HL-60/S4 (cell line): ENCODE results near the gene PAQR5.
"Not testable (repeated sequence)": the region's sequence is repeated elsewhere in the genome, so short reads cannot be mapped to it uniquely, and the experiment has no call there.

Experiments used
- in situ Hi-C: fragments of 300-500 bp; cut with MboI; formaldehyde crosslinking; loops from 2 replicates; pipeline ENCODE4 v1.14.3; 2022; ENCODE audit warnings: low sequenced_read_pairs

The PAQR5 gene

DNA sequence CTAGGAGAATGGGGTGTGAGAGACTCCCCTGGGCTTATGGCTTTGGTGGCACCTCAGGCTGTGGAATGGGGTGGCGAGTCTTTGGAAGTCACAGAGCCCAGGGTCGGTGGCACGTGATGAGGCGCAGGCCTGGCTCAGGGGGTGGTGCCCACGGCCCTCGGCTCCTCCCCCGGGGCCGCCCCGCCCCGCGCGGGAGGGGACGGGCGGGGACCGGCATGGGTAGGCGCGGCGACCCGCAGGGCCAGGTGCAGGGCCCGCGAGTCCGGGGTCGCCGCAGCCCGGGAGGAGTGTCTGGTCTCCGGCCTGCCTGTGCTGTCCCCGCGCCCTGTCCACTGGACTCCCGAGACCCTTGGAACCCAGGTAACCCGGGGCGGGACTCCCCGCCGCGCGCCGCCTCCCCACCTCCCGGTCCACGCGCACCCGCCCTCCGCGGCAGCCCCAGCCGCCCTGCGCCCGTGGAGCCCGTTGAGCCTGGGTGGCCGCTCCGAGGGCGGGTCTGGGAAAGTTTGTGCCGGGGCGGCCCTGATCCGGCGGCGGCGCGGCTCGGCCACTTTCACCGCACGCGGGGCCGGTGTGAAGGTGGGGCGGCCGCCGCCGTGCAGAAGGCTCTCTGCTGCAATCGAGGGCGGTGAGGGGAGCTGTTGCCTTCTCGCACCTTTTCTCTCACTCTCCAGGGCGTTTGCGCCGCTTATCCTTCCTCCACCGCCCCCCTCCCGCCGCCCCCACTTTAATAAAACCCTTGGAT lies at the start of gene PAQR5:
PAQR5 (plus strand) TSS at position 216 of the 745 bp plus-strand sequence. CDS start 61,169 bp downstream, outside the sequence.
- in situ Hi-C loops, result no loop called here

DNA sequence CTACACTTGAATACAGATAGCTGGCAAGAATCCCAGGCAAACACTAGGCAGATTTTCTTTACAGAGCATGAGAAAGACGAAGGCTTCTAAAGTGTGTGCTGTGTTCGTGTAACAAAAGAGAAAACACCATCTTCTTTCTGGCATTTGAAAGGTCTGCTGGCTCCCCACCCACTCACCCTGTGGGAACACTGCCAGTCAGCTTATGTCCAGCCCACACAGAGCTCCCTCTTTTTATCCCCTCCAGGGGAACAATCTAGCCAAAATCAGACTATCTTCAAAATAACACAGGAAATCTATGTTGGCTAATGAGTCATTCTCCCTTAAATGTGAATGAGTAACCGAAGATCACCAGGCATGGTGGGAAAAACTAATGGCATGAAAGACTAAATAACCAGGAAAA lies 45.6 kb upstream of the PAQR5 start:
- in situ Hi-C loops, result loop anchor here (25.0 kb wide), 1 partner anchor 191 kb away; no protein-coding TSS in a partner anchor

GRCh38 chr15:69265347-69265955 lies 33.3 kb upstream of the PAQR5 start:
- in situ Hi-C loops, result loop anchor here (25.0 kb wide), 1 partner anchor 203 kb away; no protein-coding TSS in a partner anchor

- in situ Hi-C loops, result loop anchor here (25.0 kb wide), 1 partner anchor 209 kb away; no protein-coding TSS in a partner anchor
These were observed 27.5 kb upstream of the PAQR5 start for GRCh38 chr15:69271217-69271616.

GRCh38 chr15:69272139-69272538 lies 26.6 kb upstream of the PAQR5 start:
- in situ Hi-C loops, result loop anchor here (25.0 kb wide), 1 partner anchor 210 kb away; no protein-coding TSS in a partner anchor

DNA sequence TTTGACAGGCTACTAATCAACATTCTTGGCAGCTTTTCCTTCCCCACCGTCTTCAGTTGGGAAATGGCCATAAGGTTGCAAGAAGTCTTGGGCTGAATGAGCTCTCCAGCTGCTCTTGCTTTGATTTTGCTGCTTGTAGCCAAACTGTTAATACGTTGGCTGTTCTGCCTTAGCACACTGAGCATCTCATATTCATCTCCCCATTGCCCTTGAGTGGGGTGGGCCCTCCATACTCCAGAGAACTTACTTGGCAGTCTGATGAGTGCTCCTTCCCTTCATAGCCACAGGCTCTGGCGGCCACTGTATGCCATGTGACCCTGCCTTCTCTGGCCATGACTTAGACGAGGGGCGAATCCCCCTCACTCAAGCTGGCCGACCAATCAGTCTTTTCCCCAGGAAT lies 25.8 kb upstream of the PAQR5 start:
- in situ Hi-C loops, result loop anchor here (25.0 kb wide), 1 partner anchor 211 kb away; no protein-coding TSS in a partner anchor

DNA sequence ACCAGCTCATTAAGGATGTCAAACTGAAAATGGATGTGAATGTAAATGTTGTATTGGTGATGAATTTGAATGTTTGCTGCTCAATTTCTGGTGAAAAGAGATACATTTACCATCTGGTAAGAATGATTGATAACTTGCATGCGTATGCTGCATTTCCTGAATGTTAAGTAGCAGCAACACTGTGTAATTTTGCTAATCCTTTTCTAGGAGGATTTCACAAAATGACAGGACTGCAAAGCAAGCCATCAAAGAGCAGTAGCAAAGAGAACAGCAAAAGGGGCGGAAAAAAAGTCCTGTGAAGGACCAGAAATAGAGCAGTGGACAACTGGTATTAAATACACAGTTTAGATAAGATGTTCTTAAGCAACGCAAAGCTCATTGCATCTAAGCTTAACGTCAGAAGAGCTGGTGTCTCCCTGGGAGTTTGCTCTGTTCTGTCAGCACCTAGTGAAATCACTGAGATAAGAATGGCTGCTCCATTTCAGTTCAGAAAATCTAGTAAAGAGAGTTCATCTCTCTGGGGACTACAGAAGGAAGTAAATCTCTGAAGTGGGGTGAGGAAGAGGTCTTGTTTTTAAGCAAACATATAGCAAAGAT lies 23.5 kb upstream of the PAQR5 start:
- in situ Hi-C loops, result no loop called here

- in situ Hi-C loops, result no loop called here
These were observed 22.7 kb upstream of the PAQR5 start for GRCh38 chr15:69275933-69276560.

DNA sequence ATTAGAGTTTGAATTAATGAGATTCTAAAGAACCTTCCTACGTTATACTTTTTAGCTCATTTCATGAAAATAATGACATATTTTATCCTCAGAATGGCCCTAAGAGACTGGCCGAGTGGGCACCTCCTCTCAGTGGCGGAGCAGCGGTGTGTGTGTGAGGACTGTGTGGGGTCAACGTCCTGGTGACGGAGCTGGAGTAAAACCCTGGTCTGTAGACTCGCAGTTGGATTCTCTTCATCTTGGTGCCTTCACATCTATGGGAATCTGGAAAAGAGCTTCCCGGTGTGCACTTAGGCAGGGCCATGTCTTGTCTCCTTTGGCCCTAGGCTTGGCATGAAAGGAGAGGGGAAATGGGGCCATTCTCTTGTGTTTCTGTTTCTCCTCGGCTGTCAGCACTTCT lies 21.4 kb upstream of the PAQR5 start:
- in situ Hi-C loops, result no loop called here

- in situ Hi-C loops, result no loop called here
These were observed 19.1 kb upstream of the PAQR5 start for GRCh38 chr15:69279636-69280035.

GRCh38 chr15:69280783-69281182 lies 17.9 kb upstream of the PAQR5 start:
- in situ Hi-C loops, result no loop called here

DNA sequence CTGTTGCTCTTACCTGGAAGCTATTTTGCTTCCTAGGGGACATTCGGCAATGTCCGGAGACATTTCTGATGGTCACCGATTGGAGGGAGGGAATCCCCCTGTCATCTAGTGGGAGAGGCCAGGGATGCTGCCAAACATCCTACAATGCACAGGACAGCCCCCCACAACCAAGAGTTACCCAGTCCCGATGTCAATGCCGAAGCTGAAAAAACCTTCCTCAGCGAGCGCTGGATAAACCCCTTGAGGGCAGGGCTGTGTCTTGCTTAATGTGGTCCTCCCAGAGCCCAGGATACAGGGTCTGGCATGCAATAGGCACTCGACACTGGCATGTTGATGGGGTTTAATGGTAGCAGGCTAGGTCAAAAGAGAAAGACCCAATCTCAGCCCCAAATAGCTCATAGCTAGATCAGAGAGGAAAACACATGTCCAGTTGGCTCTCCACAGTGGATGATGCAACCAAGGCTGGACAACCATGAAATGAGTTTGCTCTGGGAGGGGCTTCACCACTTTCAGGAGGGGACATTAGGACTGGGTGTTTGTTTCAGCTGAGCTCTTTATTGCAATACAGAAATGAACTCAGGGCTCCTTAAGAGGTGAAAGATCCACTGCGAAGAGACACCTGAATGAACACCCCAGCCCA lies 16.5 kb upstream of the PAQR5 start:
- in situ Hi-C loops, result no loop called here

- in situ Hi-C loops, result no loop called here
These were observed 12.9 kb upstream of the PAQR5 start for GRCh38 chr15:69285834-69286233.

- in situ Hi-C loops, result no loop called here
These were observed 10.7 kb upstream of the PAQR5 start for GRCh38 chr15:69288011-69288410.

DNA sequence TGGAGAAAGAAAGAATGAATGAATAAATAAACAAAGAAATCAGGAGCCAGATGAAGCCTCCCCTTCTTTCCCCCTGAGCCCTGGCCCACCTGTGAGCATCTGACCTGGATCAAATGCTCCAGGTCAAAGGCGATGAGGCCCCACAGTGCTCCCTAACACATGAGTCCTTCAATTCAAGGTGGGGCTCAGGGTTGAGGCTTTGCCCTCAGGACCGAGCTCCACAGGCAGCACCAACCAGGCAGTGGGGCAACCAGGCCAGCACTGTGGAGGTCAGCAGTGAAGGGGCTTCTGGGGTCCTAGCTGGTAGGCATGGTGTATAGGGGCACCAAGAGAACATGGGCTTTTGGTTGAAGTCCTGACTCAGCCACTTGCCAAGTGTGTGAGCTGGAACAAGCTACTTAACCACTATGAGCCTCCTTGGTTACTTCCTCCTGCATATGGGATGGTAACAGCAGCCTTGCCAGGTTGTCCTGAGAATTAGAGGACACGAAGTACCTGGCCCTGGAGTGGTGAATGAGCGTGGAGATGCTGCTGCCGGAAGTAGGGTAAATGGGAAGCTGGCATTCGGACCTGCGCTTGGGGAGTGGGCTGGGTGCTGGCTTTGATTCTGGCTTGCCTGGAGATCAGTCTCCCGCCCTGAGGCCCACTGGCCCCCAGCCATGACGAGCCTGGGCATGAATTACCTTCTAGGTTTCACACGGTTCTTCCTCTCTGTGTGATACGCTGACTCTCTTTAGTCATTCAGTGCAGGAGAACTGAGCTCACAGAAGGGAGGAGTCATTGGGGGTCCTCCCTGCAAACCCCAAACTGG lies 10.0 kb upstream of the PAQR5 start:
- in situ Hi-C loops, result no loop called here

DNA sequence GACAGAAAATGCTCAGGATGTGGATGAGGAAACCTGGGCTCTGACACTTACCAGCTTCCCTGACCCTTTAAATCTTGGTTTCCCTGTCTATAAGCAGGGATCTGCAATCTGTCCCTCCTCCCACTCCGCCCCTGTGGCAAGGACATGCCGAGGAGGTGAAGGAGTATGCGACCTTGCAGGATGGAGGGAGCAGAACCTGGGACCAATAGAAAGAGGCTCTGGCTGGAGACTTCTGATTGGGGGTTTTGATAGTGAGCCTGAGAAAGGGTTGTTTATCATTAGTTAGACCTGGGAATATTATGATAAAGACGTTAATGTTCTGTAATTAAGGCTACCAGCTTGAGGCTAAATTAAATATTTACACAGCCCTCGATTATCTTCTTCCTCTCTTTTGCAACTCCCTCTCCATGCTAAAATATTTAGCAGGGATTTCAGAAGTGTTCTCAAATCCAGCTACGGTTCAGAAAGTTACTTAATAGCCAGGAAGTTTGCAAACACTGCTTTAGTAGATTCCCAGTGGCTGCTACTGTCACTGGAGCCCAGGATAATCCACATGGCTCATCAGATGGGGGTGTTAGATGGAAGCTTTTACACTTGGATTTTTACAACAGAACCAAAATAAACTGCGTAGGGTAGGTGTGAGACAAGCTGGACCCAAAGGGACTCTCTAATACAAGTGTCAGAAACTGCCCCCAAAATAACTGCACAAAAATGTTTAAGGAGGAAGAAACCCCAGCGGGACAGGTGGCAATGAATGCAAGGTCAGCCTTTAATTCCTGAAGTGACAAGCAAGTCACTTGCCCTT lies 9.2 kb upstream of the PAQR5 start:
- in situ Hi-C loops, result no loop called here

- in situ Hi-C loops, result no loop called here
These were observed 8.2 kb upstream of the PAQR5 start for GRCh38 chr15:69290346-69291164.

- in situ Hi-C loops, result not testable (repeated sequence)
These were observed 7.1 kb upstream of the PAQR5 start for GRCh38 chr15:69291651-69292050.
